Endodermal cell (in vitro differentiated cells): ENCODE results near the gene MS4A8. TPM values are rescaled to one million over a fixed set of nuclear protein-coding genes. Genes with fewer than 3 reads are reported as not detected.

ENCODE experiments used
- DNase-seq: peaks from one replicate; pipeline ENCODE4 v3.0.0-alpha.2; 2017
- H3K27ac ChIP-seq: 2 replicates; pipeline ENCODE4 v1.5.1; 2013; ENCODE audit warnings: mild to moderate bottlenecking, low read depth, low read length, moderate library complexity
- H3K27me3 ChIP-seq: 2 replicates; pipeline ENCODE4 v1.6.1; 2013; ENCODE audit warnings: mild to moderate bottlenecking, low read length, moderate library complexity; ENCODE audit not compliant: insufficient read depth, control insufficient read depth, poor library complexity, severe bottlenecking
- H3K36me3 ChIP-seq: 2 replicates; pipeline ENCODE4 v1.7.0; 2013; ENCODE audit warnings: mild to moderate bottlenecking, low read length, moderate library complexity; ENCODE audit not compliant: control insufficient read depth, insufficient read depth
- H3K4me1 ChIP-seq: one replicate; pipeline ENCODE4 v1.7.0; 2013; ENCODE audit warnings: low read length; ENCODE audit not compliant: control insufficient read depth, insufficient read depth
- H3K4me3 ChIP-seq: 2 replicates; pipeline ENCODE4 v1.5.1; 2013; ENCODE audit warnings: mild to moderate bottlenecking, low read length, moderate library complexity
- H3K9ac ChIP-seq: 2 replicates; pipeline ENCODE4 v1.6.1; 2013; ENCODE audit warnings: mild to moderate bottlenecking, low read length, moderate library complexity; ENCODE audit not compliant: poor library complexity, severe bottlenecking; ENCODE audit errors: extremely low read depth
- H3K9me3 ChIP-seq: 2 replicates; pipeline ENCODE4 v1.6.1; 2013; ENCODE audit warnings: mild to moderate bottlenecking, low read length, moderate library complexity; ENCODE audit not compliant: control insufficient read depth
- H3K27ac Mint-ChIP-seq: 2 replicates; pipeline ENCODE4 v1.8.0; 2020; ENCODE audit warnings: mixed read lengths
- H3K27me3 Mint-ChIP-seq: 2 replicates; pipeline ENCODE4 v1.8.0; 2021; ENCODE audit warnings: mild to moderate bottlenecking, mixed read lengths; ENCODE audit not compliant: insufficient read depth
- H3K36me3 Mint-ChIP-seq: 2 replicates; pipeline ENCODE4 v1.8.0; 2020; ENCODE audit warnings: low read depth, mixed read lengths
- H3K4me1 Mint-ChIP-seq: 2 replicates; pipeline ENCODE4 v1.8.0; 2020; ENCODE audit warnings: mixed read lengths
- H3K4me3 Mint-ChIP-seq: 2 replicates; pipeline ENCODE4 v1.8.0; 2020; ENCODE audit warnings: mild to moderate bottlenecking, moderate library complexity, mixed read lengths
- H3K9me3 Mint-ChIP-seq: 2 replicates; pipeline ENCODE4 v1.8.0; 2020; ENCODE audit warnings: mild to moderate bottlenecking, mixed read lengths
- CTCF ChIP-seq: fragments of 200-600 bp; sonication (generic); conservative IDR thresholded peaks from 2 replicates; pipeline ENCODE4 v1.5.0; 2021; ENCODE audit warnings: antibody characterized with exemption, mild to moderate bottlenecking
- WGBS, 2 experiments: methylation state at CpG; one replicate each; pipeline versions ENCODE4 v1.1.5 to v1.1.7; 2013; ENCODE audit warnings: missing lambda C conversion rate in 2 of 2, mixed read lengths in 1 of 2; ENCODE audit not compliant: insufficient coverage in 1 of 2, insufficient read length in 1 of 2; 5-methylcytosine and 5-hydroxymethylcytosine counted together
- total RNA-seq, 2 donors: library from RNA; stranded (reverse); fragmentation: NEBNext Ultra II Directional in 1 of 2; extraction: Animal tissue kit (Norgen Biotek cat#: 25700) in 1 of 2; gene quantifications; 2 replicates in 1 of 2; 3 replicates in 1 of 2; pipeline ENCODE4 v1.2.1, GENCODE V29; 2021

The MS4A8 gene
- total RNA-seq, 2 donors from 2014 or later, result not detected

DNA sequence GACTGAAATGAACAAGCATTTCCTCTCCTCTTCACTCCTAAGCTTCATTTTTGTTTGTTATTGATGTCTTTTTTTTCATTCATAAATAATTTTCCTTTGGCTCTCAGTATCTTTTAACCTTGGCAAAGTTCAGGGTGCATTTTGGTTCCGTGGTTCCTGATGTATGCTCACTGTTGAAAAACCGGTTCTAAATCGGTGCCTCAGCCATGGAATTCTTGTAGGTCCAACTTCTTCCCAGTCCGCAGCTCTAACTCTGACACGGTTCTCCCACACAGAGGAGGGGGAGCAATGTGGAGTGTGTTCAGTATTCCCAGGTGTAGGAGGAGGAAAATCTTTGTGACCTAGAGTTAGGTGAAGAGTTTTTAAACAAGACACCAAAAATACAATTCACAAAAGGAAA is 44.7 kb downstream of the MS4A8 start:
- H3K36me3 ChIP-seq, result no peaks in the 10 kb centered on the region
- no peak for DNase-seq
- H3K4me3 Mint-ChIP-seq, result no peak overlapping the region
- H3K27me3 Mint-ChIP-seq, result peaks cover 1% of the 10 kb centered on the region
- no peak for TF ChIP-seq CTCF
- no peaks in the 10 kb centered on the region for H3K4me1 Mint-ChIP-seq
- H3K36me3 Mint-ChIP-seq, result no peaks in the 10 kb centered on the region
- no peaks in the 10 kb centered on the region for H3K9me3 ChIP-seq
- H3K9ac ChIP-seq, result no peak overlapping the region
- WGBS, 2 experiments, result 66 to 84% methylated on average over 3 to 5 of the region's 5 CpGs
- H3K4me1 ChIP-seq, result no peaks in the 10 kb centered on the region
- peaks cover 6% of the 10 kb centered on the region for H3K9me3 Mint-ChIP-seq
- no peak overlapping the region for H3K27ac ChIP-seq
- no peaks in the 10 kb centered on the region for H3K27me3 ChIP-seq
- no peak overlapping the region for H3K27ac Mint-ChIP-seq
- no peak overlapping the region for H3K4me3 ChIP-seq

- Mint-ChIP-seq H3K9me3 (peaks cover 6% of the 10 kb centered on the region), H3K27ac (no peak overlapping the region)
- no peak overlapping the region for H3K27ac ChIP-seq
These were observed 48.0 kb downstream of the MS4A8 start for GRCh38 chr11:60747359-60747873.

DNA sequence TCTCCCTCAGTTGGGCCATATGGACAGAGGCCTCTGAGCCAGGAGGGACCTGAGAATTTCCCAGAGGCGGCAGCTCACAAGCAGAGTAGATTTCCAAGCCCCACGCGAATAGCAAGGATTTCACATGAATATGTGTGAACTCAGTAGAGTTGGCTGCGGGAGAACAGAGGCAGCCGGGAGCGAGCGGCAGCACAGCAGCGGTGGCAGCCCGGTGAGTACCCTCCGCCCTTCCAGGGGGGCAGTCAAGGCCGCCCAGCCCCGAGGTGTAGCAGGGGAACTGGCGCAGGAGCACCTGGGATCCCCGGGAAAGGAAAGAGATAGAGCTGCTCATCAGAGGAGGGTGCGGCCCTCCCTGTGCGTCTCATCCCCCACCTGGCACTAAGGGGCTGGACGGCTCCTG is 48.8 kb downstream of the MS4A8 start:
- Mint-ChIP-seq H3K4me3 (no peak overlapping the region), H3K4me1 (peaks cover 1% of the 10 kb centered on the region), H3K36me3 (no peaks in the 10 kb centered on the region), H3K27me3 (peaks cover 3% of the 10 kb centered on the region), H3K27ac (no peak overlapping the region), H3K9me3 (peaks cover 3% of the 10 kb centered on the region)
- Histone ChIP-seq H3K36me3 (no peaks in the 10 kb centered on the region), H3K27ac (no peak overlapping the region), H3K27me3 (no peaks in the 10 kb centered on the region), H3K9me3 (no peaks in the 10 kb centered on the region), H3K9ac (no peak overlapping the region), H3K4me3 (no peak overlapping the region), H3K4me1 (no peaks in the 10 kb centered on the region)
- no peak for TF ChIP-seq CTCF
- WGBS, 2 experiments, result 87 to 100% methylated on average over 1 to 16 of the region's 17 CpGs
- DNase-seq, result no peak

More at GRCh38 chr11:60747359-60747873, 48.0 kb downstream of the MS4A8 start:
- Histone ChIP-seq H3K9me3 (no peaks in the 10 kb centered on the region), H3K9ac (no peak overlapping the region), H3K36me3 (no peaks in the 10 kb centered on the region), H3K4me3 (no peak overlapping the region), H3K4me1 (no peaks in the 10 kb centered on the region), H3K27me3 (no peaks in the 10 kb centered on the region)
- H3K36me3 Mint-ChIP-seq, result no peaks in the 10 kb centered on the region
- no peaks in the 10 kb centered on the region for H3K4me1 Mint-ChIP-seq
- DNase-seq, result no peak
- peaks cover 3% of the 10 kb centered on the region for H3K27me3 Mint-ChIP-seq
- 91 to 98% methylated on average over 14 of the region's 14 CpGs for WGBS, 2 experiments
- no peak overlapping the region for H3K4me3 Mint-ChIP-seq
- no peak for TF ChIP-seq CTCF
